ENCODE measurements around the gene NUDT6. TPM values are rescaled to one million over a fixed set of nuclear protein-coding genes. Genes with fewer than 3 reads are reported as not detected.

The NUDT6 gene
- total RNA-seq, 1 experiment from 2014 or later: 4.0 TPM

DNA sequence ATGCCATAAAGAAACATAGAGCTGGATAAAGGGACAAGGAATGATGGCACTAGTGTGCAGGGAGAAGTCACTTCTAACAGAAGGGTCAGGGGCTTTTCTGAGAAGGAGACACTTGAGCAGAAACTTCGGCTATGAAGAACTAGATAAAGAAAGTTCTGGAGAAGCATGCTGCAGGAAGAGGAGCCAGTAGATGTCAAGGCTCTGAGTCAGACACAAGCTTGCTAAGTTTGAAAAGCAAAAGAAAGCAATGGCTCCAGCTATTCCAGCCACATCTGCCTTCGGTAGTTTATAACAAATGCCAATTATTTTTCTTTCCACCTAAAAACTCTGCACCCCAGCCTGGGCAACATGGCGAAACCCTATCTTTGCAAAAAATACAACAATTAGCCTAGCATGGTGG lies 7.5 kb downstream of the NUDT6 start:
- WGBS (ENCODE audit: extremely low coverage, insufficient read length, low lambda C conversion rate): no CpG with 5 or more reads among the region's 3 CpGs
- H4K8ac ChIP-seq (replicated peaks; ENCODE audit: insufficient read length, low read depth, low read length): no peak overlapping the region
- Mint-ChIP-seq H3K9me3 (no peaks in the 10 kb centered on the region), H3K27me3 (ENCODE audit: low read depth) (no peaks in the 10 kb centered on the region), H3K36me3 (ENCODE audit: insufficient read depth in 1 of 3, low read depth in 3 of 3) (peaks cover 0 to 7% (median 0%) of the 10 kb centered on the region in 3 experiments; a peak in 2 of 7 replicates), H3K4me3 (no peak overlapping the region), H3K27ac (no peak overlapping the region), H3K4me1 (peaks cover 4 to 5% of the 10 kb centered on the region in 2 experiments; a peak in 3 of 4 replicates)
- TF ChIP-seq, protein P1, sequence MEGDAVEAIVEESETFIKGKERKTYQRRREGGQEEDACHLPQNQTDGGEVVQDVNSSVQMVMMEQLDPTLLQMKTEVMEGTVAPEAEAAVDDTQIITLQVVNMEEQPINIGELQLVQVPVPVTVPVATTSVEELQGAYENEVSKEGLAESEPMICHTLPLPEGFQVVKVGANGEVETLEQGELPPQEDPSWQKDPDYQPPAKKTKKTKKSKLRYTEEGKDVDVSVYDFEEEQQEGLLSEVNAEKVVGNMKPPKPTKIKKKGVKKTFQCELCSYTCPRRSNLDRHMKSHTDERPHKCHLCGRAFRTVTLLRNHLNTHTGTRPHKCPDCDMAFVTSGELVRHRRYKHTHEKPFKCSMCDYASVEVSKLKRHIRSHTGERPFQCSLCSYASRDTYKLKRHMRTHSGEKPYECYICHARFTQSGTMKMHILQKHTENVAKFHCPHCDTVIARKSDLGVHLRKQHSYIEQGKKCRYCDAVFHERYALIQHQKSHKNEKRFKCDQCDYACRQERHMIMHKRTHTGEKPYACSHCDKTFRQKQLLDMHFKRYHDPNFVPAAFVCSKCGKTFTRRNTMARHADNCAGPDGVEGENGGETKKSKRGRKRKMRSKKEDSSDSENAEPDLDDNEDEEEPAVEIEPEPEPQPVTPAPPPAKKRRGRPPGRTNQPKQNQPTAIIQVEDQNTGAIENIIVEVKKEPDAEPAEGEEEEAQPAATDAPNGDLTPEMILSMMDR (conservative IDR thresholded peaks at IDR 0.05): no peak
- H2AFZ ChIP-seq (ENCODE audit: low read length): no peak overlapping the region
- H2BK12ac ChIP-seq (ENCODE audit: insufficient read length, low read depth, low read length): no peak overlapping the region
- H4K20me1 ChIP-seq (ENCODE audit: control insufficient read depth, insufficient read depth, insufficient read length): no peaks in the 10 kb centered on the region
- no peaks in the 10 kb centered on the region for H3K23me2 ChIP-seq (ENCODE audit: insufficient read length, low read depth, low read length, poor library complexity, severe bottlenecking)
- no peak overlapping the region for H3K4me2 ChIP-seq (ENCODE audit: insufficient read depth, insufficient read length, low read length)
- no peaks in the 10 kb centered on the region for H3K79me2 ChIP-seq (ENCODE audit: insufficient read depth, low read length)
- H3K23ac ChIP-seq (ENCODE audit: insufficient read length, low read depth, low read length): no peak overlapping the region
- H3K14ac ChIP-seq (ENCODE audit: insufficient read depth, low read length): no peak overlapping the region
- no peak overlapping the region for H3T11ph ChIP-seq (ENCODE audit: low read length)
- H2BK15ac ChIP-seq (ENCODE audit: low read depth, low read length): no peak overlapping the region
- no peaks in the 10 kb centered on the region for H3K4me1 ChIP-seq (ENCODE audit: insufficient read depth, low read length)
- H3K9me3 ChIP-seq (ENCODE audit: control insufficient read depth, low read depth, low read length): no peaks in the 10 kb centered on the region
- H4K91ac ChIP-seq (ENCODE audit: insufficient read length, low read depth, low read length): no peak overlapping the region
- H3K27me3 ChIP-seq (ENCODE audit: insufficient read depth, low read length): no peaks in the 10 kb centered on the region
- H4K5ac ChIP-seq (ENCODE audit: insufficient read length, low read depth, low read length): no peak overlapping the region
- H2BK20ac ChIP-seq (ENCODE audit: low read depth, low read length, poor library complexity, severe bottlenecking): no peak overlapping the region
- H3K18ac ChIP-seq (ENCODE audit: insufficient read length, low read depth, low read length): no peak overlapping the region
- H3K79me1 ChIP-seq (ENCODE audit: insufficient read depth, low read depth, low read length, poor library complexity, severe bottlenecking): no peaks in the 10 kb centered on the region
- no peak overlapping the region for H3K9ac ChIP-seq (ENCODE audit: extremely low read depth, insufficient read length, low read length)
- no peak overlapping the region for H2AK5ac ChIP-seq (ENCODE audit: insufficient read length, low read length)
- no peak overlapping the region for H3K27ac ChIP-seq (ENCODE audit: insufficient read length, low read depth, low read length)
- H3K4ac ChIP-seq (ENCODE audit: low read depth, low read length): no peak overlapping the region
- H3K56ac ChIP-seq (ENCODE audit: insufficient read length, low read depth, low read length): no peak overlapping the region
- H2BK120ac ChIP-seq (ENCODE audit: low read depth, low read length, poor library complexity, severe bottlenecking): no peak overlapping the region
- no peak for DNase-seq
- no peak overlapping the region for H2BK5ac ChIP-seq (ENCODE audit: insufficient read length, low read length)
